CMK (cell line): Measurements from ENCODE around the gene PRKG2.
"Not testable (repeated sequence)": the region's sequence is repeated elsewhere in the genome, so short reads cannot be mapped to it uniquely, and the experiment has no call there.

ENCODE experiments used
- DNase-seq: peaks from one replicate; pipeline ENCODE4 v3.0.0-alpha.2; 2010; ENCODE audit warnings: low read depth

PRKG2 gene

GRCh38 chr4:81162752-81163458 is 52.1 kb downstream of the PRKG2 start:
- DNase-seq: no peak

GRCh38 chr4:81153714-81154323 is 61.2 kb downstream of the PRKG2 start:
- not testable (repeated sequence) for DNase-seq

GRCh38 chr4:81152839-81153713 is 61.9 kb downstream of the PRKG2 start:
- no peak for DNase-seq

GRCh38 chr4:81149976-81150375 is 65.0 kb downstream of the PRKG2 start:
- DNase-seq: no peak

GRCh38 chr4:81148576-81148975 is 66.4 kb downstream of the PRKG2 start:
- no peak for DNase-seq

- DNase-seq: no peak
Observed at GRCh38 chr4:81146466-81146865, 68.6 kb downstream of the PRKG2 start.

GRCh38 chr4:81143183-81143582 is 71.8 kb downstream of the PRKG2 start:
- no peak for DNase-seq

- no peak for DNase-seq
Observed at GRCh38 chr4:81142744-81143143, 72.3 kb downstream of the PRKG2 start.

- no peak for DNase-seq
Observed at GRCh38 chr4:81137894-81138293, 77.1 kb downstream of the PRKG2 start.

- DNase-seq: no peak
Observed at GRCh38 chr4:81137446-81137845, 77.6 kb downstream of the PRKG2 start.

- no peak for DNase-seq
Observed at GRCh38 chr4:81136161-81136905, 78.7 kb downstream of the PRKG2 start.

- no peak for DNase-seq
Observed at GRCh38 chr4:81135501-81135900, 79.5 kb downstream of the PRKG2 start.

GRCh38 chr4:81131563-81131962 is 83.5 kb downstream of the PRKG2 start:
- no peak for DNase-seq

GRCh38 chr4:81131066-81131465 is 84.0 kb downstream of the PRKG2 start:
- no peak for DNase-seq

- DNase-seq: no peak
Observed at GRCh38 chr4:81130569-81130968, 84.5 kb downstream of the PRKG2 start.

- no peak for DNase-seq
Observed at GRCh38 chr4:81120055-81120454, 95.0 kb downstream of the PRKG2 start.

- DNase-seq: no peak
Observed at GRCh38 chr4:81118086-81118485, 96.9 kb downstream of the PRKG2 start.

GRCh38 chr4:81116566-81116965 is 98.5 kb downstream of the PRKG2 start:
- no peak for DNase-seq

GRCh38 chr4:81113024-81113423 is 102.0 kb downstream of the PRKG2 start:
- DNase-seq: no peak

- no peak for DNase-seq
Observed at GRCh38 chr4:81109356-81109755, 105.7 kb downstream of the PRKG2 start.

GRCh38 chr4:81106150-81106549 is 108.9 kb downstream of the PRKG2 start:
- no peak for DNase-seq

GRCh38 chr4:81102107-81102506 is 112.9 kb downstream of the PRKG2 start:
- no peak for DNase-seq
